Anterior cingulate cortex (tissue), 58 donors: ENCODE measurements around the gene SMC3.
A peak's percentile ranks its signal among the peaks of the same experiment; 100 is the strongest.
"Not testable (repeated sequence)": the region's sequence is repeated elsewhere in the genome, so short reads cannot be mapped to it uniquely, and the experiment has no call there.

ENCODE experiments used
- DNase-seq, 58 donors: peaks; one replicate each; lab custom pipeline; 2025; lab: John Stamatoyannopoulos, UW

The SMC3 gene

GRCh38 chr10:110567201-110568054 lies at the start of gene SMC3:
Gene SMC3, plus strand, starts transcription at chr10:110567695. Its CDS starts 122 bp downstream, at chr10:110567817.
- peak; percentile 35 to 95 (median 89) for DNase-seq

- no peak for DNase-seq
Observed at GRCh38 chr10:110522365-110522988, 45.0 kb upstream of the SMC3 start.

- DNase-seq = no peak
Observed at GRCh38 chr10:110523736-110524135, 43.8 kb upstream of the SMC3 start.

- DNase-seq = no peak
Observed at GRCh38 chr10:110524179-110524858, 43.2 kb upstream of the SMC3 start.

- no peak for DNase-seq
Observed at GRCh38 chr10:110524859-110525232, 42.6 kb upstream of the SMC3 start.

GRCh38 chr10:110525349-110526260 lies 41.9 kb upstream of the SMC3 start:
- no peak for DNase-seq

- DNase-seq = no peak
Observed at GRCh38 chr10:110527731-110528171, 39.7 kb upstream of the SMC3 start.

- DNase-seq = no peak
Observed at GRCh38 chr10:110528224-110528996, 39.1 kb upstream of the SMC3 start.

- not testable (repeated sequence) for DNase-seq
Observed at GRCh38 chr10:110528997-110529524, 38.4 kb upstream of the SMC3 start.

- DNase-seq = no peak
Observed at GRCh38 chr10:110529596-110530011, 37.9 kb upstream of the SMC3 start.

GRCh38 chr10:110530131-110530831 lies 37.2 kb upstream of the SMC3 start:
- no peak for DNase-seq

- no peak for DNase-seq
Observed at GRCh38 chr10:110531687-110532086, 35.8 kb upstream of the SMC3 start.

GRCh38 chr10:110532628-110533027 lies 34.9 kb upstream of the SMC3 start:
- not testable (repeated sequence) for DNase-seq

GRCh38 chr10:110533149-110533548 lies 34.3 kb upstream of the SMC3 start:
- no peak for DNase-seq

GRCh38 chr10:110534571-110534970 lies 32.9 kb upstream of the SMC3 start:
- DNase-seq = no peak

- DNase-seq = no peak
Observed at GRCh38 chr10:110535958-110536891, 31.3 kb upstream of the SMC3 start.

GRCh38 chr10:110539091-110539490 lies 28.4 kb upstream of the SMC3 start:
- DNase-seq = no peak
